Cardiac atrium fibroblast (primary cell): ENCODE results near the gene PIM3. TPM values are rescaled to one million over a fixed set of nuclear protein-coding genes. Genes with fewer than 3 reads are reported as not detected.

Experiments
- total RNA-seq: library from RNA; depleted of rRNA; stranded (reverse); fragments of >200 nt; gene quantifications from 2 replicates; pipeline ENCODE4 v1.2.3, GENCODE V29; 2015

PIM3 gene
- 26.4 and 41.3 TPM in 2 replicates for total RNA-seq

DNA sequence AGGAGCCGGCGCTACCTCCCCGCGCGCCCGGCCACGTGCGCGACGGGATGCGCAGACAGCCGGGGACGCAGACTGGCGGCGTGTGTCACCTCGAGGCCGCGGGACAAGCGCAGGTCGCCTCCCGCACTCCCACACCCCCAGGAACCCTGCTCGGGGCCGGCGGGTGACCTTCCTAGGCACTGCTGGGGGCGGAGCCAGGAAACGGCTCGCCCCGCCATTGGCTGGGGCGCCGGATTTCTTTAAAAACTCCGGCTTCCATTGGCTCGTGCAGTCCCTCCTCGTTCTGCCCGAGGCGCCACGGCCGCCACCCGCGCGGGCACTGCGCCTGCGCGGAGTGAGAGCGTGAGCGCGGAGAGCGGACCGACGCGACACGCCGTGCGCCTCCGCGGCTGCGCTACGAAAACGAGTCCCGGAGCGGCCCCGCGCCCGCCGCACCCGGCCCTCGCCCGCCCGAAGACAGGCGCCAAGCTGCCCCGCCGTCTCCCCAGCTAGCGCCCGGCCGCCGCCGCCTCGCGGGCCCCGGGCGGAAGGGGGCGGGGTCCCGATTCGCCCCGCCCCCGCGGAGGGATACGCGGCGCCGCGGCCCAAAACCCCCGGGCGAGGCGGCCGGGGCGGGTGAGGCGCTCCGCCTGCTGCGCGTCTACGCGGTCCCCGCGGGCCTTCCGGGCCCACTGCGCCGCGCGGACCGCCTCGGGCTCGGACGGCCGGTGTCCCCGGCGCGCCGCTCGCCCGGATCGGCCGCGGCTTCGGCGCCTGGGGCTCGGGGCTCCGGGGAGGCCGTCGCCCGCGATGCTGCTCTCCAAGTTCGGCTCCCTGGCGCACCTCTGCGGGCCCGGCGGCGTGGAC lies at the start of gene PIM3:
Gene PIM3 (plus strand): TSS at position 614 of the 846 bp plus-strand sequence. CDS start 176 bp downstream, at position 790.

DNA sequence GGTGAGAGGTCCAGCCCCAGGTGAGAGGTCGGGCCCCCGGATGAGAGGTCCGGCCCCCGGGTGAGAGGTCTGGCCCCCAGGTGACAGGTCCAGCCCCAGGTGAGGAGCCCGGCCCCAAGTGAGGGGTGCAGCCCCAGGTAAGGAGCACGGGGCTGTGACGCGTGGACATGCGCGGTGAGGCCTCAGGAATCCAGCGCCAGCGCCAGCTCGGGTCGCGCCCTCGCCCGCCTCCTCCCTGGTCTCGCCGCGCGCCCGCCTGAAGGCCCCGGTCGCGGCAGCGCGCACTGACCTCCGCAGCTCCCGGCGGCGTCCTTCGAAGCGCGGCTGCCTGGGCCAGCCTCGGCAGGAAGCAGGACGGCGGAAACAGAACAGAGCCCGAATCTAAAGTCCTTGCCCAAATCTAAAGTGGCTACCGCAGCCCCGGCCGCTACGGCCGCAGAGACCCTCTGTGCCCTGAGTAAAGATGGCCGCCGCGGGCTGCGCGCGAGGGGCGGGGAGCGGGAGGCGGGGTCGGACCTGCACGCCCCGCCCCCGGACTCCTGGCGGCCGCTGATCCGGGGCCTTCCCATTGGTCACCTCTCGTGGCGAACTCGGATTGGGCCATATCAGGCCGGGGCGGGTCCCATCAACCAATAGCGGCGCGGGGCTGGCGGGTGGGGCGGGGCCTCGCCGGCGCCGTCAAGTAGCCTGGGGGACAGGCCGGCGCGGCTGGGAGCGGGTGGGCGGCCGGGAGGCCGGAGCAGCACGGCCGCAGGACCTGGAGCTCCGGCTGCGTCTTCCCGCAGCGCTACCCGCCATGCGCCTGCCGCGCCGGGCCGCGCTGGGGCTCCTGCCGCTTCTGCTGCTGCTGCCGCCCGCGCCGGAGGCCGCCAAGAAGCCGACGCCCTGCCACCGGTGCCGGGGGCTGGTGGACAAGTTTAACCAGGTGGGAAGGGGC lies 42.3 kb upstream of the PIM3 start, which contains the start of the genes ALG12 and CRELD2:
Gene ALG12 (minus strand): TSS at position 465 of the 937 bp plus-strand sequence. CDS start 4,673 bp downstream, outside the sequence.
Gene CRELD2 (plus strand): TSS at position 661 of the 937 bp plus-strand sequence. CDS start 136 bp downstream, at position 797.

DNA sequence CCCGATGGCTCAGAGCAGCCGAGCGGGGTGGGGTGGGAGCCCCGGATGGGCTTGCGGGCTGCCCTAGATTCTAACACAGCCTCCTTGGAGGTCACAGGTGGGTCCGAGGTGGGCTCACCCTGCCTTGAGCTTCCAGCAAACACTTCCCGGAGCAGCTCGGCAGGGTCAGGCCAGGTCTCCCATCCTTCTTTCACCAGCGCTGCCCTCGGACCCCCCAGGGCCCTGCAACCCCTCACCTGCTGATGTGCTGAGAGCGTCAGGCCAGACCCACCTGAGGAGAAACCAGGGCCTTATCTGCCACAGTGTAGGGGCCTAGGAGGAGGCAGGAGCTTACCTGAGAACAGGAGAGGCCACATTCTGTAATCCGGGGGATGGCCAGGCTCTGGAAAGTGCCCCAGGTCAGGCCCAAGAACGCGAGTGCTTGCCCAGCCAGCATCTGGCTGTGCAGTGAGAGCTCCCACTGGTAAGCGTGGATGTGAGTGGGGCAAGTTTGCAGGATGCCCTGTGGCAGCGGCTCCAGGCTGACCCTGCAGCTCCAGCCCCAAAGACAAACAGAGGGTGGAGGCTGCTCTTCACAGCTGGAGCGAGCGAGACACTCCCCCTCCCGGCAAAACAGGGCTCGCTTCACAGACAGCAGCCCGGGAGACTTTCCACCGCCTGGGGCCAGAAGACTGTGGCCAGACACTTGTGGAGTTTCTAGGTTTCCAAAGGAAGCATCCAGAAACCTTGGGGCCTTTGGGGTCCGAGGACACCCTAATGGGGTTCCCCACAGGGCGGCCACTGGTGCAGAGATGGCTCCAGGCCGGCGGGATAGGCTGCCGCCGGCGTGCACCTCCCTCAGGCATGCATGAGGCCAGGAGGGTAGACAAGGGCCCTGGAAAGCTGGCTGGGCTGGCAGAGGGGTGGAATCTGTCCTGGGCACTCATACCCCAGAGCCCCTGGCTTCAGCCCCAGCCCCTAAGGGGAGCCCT lies 51.9 kb downstream of the PIM3 start, which contains the start of gene IL17REL:
Gene IL17REL (minus strand): TSS at position 555 of the 971 bp plus-strand sequence. CDS start 119 bp downstream, at position 436.

Other genes starting within 250 kb of the PIM3 start
- gene BRD1, start 132.9 kb upstream of the PIM3 start, total RNA-seq, result 21.3 and 22.8 TPM in 2 replicates
- 8.7 and 9.9 TPM in 2 replicates for gene ZBED4, start 106.9 kb upstream of the PIM3 start, total RNA-seq
- 10.8 and 32.2 TPM in 2 replicates for gene ALG12, start 42.3 kb upstream of the PIM3 start, total RNA-seq
- gene CRELD2, start 42.1 kb upstream of the PIM3 start, total RNA-seq, result 69.7 and 107 TPM in 2 replicates
- gene IL17REL, start 52.0 kb downstream of the PIM3 start, total RNA-seq, result not detected in 2 replicates
- not detected in 2 replicates for gene TTLL8, start 97.5 kb downstream of the PIM3 start, total RNA-seq
- gene MLC1, start 124.7 kb downstream of the PIM3 start, total RNA-seq, result 1.1 and 1.6 TPM in 2 replicates
- gene MOV10L1, start 129.2 kb downstream of the PIM3 start, total RNA-seq, result 2.1 and 3.6 TPM in 2 replicates
- 0.65 and 1.1 TPM in 2 replicates for gene PANX2, start 210.0 kb downstream of the PIM3 start, total RNA-seq
- gene TRABD, start 225.1 kb downstream of the PIM3 start, total RNA-seq, result 23.5 and 27.1 TPM in 2 replicates
- 18.3 and 19.5 TPM in 2 replicates for gene SELENOO, start 240.2 kb downstream of the PIM3 start, total RNA-seq